ENCODE results near the gene COMT.
A peak's percentile ranks its signal among the peaks of the same experiment; 100 is the strongest.

COMT gene

DNA sequence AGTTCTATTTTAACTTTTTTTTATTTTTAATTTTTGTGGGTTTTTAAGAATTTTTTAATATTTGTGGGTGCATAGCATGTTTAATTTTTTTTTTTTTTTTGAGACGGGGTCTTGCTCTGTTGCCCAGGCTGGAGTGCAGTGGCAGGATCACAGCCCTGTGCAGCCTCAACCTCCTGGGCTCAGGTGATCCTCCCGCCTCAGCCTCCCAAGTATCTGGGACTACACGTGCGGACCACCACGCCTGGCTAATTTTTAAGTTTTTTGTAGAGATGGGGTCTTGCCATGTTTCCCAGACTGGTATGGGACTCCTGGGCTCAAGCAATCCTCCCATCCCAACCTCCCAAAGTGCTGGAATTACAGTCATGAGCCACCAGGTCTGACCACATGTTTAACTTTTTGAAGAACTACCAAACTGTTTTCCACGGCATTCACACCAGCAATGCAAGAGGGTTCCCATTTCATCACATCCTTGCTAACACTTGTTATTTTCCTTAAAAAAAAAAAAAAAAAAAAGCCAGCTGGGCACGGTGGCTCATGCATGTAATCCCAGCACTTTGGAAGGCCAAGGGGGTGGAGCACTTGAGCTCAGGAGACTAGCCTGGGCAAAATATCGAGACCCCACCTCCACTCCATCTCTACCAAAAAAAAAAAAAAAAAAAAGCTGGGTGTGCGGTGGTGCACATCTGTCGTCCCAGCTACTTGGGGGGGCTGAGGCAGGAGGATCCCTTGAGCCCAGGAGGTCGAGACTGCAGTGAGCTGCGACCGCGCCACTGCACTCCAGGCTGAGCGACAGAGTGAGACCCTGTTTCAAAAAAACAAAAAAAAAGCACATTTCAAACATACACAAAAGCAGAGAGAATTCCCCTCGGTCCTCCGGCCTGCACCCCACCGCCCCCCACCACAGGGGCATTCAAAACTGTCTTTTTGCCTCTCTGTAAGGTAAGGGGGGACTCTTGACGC is 16.8 kb downstream of the COMT start:
- DNase-seq (ENCODE audit: low read depth), result no peak

DNA sequence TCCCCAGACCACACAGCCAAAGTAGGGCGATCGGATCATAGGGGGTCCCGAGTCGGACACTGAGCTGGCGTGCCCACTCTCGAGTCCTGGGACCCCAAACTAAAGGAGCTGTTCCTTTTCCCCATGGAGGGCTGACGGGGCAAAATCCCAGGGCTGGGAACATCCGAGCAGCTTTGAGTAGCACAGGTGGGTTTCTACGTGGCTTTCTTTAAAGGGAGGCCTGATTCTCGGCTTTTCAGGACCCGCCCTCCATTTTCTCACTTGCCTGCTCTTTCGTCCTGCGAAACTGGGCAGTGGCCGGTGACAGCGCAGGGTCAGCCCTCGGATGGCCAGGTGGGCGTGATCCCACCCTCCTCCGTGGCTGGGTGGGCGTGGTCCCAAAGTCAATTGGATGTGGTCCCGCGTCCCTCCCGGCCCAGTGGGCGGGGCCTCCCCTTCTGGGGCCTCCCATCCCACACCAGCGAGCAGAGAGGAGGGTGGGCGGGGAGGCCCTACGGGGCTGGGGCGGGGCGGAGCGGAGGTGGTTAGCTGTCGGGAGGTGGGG is 17.5 kb downstream of the COMT start:
- no peak for DNase-seq (ENCODE audit: low read depth)

DNA sequence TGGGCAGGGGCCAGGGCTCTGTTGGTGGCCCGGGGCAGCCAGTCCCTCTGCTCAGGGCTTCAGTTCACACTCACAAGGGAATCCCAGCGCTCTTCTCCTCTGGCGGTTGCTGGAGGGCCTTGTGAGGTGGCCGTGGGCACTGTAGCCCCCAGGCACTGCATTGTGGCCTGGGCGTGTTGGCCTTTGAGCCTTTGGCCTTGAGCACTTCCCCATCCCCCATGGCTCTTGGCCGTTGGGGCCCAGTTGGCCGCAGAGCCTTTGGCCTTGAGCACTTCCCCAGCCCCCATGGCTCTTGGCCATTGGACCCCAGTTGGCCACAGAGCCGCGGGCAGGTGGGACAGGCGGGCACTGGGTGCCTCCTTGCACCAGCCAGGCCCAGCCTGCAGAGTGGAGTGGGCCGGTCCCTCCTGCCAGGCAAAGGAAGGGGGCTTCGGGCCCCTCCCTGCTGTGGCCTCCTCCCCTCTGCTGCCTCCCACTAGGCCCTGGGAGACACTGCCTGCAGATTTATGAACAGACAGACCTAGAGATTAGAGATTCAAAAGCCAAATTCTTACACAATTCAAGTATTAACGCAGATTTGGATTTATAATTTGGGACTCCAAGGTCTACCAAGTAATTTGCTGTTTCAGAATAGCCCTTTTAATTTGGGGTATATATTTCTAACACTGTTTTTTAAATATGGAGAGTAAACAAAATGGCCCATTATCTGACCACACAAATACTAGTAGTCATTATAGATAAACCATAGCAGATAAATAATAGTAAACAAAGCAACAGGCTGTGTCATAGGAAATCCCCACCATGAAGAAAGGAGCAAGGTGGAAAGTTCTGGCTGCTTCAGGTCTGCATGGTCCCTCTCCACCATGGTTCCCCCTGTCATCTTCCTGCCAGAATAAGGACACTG is 18.3 kb downstream of the COMT start:
- no peak for DNase-seq (ENCODE audit: low read depth)

DNA sequence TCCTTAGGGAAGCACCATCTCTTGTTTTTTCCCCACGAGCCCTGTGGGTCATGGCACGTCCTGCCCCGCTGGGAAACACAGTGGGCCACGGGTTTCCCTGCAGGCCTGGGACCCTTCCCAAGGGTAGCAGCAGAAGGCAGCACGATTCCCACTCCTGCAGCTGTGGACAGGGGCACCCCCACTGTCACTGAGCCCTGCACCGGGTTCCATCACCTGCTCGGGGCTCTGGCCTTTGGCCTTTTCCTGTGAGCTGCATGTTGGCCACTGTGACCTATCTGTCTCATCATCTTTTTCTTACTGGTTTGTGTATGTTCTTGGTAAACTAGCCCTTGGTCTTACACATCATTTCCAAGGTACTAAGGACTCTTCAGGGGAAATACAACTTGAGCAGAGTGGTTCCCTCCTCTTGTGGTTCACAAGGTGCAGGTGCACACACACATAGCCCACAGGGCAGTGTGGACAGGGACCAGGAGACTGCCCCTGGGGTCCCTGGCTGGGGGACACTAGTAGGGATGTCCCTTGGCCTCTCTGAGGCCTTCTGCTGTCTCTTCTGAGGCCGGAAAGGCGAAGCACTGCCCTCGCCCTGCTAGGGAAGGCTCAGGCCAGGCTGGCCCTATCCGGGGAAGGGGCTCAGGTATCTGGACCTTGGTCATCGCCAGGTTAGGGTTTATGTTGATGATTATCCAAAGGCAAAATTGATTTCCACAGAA is 19.1 kb downstream of the COMT start:
- DNase-seq (ENCODE audit: low read depth), result no peak

DNA sequence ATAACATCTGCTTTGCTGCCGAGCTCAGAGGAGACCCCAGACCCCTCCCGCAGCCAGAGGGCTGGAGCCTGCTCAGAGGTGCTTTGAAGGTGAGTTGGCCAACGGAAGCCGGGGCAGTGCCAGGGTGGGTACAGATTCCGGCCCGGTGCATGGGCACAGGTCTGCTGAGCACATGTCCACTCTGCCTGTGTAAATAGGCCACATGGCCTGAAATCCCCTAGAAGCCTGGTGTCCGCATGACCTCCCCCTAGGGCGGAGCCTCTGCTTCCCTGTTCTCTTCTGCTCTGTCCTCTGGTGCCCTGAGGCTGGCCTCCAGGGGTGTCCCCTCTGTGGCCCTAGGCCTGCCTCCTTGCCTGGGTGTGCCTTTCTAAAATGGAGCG is 19.6 kb downstream of the COMT start:
- no peak for DNase-seq (ENCODE audit: low read depth)

DNA sequence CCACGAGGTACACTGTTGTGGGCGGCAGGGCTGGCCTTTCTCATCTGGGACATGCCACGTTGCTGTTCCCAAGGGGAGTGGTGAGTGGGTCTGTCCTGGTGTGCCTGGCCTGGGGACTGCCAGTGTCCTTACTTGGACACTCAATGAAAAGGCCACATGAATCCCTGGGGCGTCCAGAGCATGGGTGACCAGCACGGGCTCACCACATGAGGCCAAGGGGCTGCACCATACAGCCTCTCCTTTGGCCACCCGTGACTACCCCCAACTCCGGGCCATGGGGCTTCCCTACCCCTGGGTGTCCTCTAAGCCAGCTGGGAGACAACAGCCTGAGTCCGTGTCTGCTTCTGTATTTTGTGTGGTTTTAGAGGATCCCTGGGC is 20.3 kb downstream of the COMT start:
- no peak for DNase-seq (ENCODE audit: low read depth)

DNA sequence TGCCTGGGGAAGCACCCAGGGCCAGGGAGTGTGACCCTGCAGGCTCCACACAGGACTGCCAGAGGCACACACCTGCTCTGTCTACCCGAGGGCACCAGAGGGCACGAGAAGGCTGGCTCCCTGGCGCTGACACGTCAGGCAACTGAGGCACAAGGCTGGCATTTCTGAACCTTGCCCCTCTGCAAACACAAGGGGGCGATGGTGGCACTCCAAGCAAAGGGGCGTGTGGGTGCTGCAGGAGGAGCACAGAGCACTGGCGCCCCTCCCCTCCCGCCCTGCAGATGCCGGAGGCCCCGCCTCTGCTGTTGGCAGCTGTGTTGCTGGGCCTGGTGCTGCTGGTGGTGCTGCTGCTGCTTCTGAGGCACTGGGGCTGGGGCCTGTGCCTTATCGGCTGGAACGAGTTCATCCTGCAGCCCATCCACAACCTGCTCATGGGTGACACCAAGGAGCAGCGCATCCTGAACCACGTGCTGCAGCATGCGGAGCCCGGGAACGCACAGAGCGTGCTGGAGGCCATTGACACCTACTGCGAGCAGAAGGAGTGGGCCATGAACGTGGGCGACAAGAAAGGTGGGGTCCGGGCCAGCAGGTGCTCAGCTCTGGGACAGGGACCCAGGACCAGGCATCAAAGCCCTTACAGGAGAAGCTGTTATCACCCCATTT is 20.8 kb downstream of the COMT start:
- peak; percentile 27 for DNase-seq (ENCODE audit: low read depth)

DNA sequence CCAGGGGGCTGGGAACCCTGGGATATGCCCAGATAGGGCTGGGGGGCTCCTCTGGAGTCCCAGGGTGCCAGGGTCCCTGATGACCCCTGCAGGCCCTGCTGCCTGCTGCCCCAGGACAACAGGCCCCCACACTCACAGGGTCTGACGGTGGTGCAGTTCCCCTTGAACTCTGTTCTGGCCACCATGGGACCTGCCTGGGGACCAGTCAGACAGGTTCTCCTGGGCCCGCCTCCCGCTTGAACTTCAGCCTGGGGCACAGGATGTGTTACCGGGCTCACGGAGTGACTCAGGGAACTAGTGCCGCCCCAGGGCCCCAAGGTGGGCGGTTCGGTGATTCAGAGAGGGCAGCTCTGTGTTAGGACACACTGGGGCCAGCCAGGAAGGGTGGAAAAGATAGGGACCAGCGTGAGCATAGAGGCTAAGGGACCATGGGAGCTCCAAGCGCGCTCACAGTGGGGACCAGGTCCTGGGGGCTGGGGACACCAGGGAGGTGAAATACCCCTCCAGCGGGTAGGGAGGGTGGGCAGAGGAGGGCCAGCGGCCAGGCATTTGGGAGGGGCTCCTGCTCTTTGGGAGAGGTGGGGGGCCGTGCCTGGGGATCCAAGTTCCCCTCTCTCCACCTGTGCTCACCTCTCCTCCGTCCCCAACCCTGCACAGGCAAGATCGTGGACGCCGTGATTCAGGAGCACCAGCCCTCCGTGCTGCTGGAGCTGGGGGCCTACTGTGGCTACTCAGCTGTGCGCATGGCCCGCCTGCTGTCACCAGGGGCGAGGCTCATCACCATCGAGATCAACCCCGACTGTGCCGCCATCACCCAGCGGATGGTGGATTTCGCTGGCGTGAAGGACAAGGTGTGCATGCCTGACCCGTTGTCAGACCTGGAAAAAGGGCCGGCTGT is 21.6 kb downstream of the COMT start:
- no peak for DNase-seq (ENCODE audit: low read depth)

DNA sequence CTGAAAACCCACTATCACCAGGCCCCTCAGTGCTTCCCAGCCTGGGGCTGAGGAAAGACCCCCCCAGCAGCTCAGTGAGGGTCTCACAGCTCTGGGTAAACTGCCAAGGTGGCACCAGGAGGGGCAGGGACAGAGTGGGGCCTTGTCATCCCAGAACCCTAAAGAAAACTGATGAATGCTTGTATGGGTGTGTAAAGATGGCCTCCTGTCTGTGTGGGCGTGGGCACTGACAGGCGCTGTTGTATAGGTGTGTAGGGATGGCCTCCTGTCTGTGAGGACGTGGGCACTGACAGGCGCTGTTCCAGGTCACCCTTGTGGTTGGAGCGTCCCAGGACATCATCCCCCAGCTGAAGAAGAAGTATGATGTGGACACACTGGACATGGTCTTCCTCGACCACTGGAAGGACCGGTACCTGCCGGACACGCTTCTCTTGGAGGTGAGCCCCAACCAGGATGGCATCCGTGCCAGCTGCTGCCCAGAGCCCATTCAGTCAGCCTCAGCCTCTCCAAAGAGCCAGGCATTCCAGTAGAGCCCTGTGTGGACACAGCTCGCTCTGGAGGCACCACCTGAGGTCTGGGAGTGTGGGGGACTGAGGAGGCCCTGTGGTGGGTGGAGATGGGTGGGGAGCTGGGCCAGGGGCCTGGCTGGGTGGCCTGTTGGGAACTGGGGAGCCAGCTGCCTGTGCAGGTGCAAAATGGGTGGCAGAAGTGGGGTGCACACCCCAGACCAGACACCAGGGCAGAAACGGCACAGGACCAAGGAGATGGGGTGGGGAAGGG is 22.5 kb downstream of the COMT start:
- no peak for DNase-seq (ENCODE audit: low read depth)

DNA sequence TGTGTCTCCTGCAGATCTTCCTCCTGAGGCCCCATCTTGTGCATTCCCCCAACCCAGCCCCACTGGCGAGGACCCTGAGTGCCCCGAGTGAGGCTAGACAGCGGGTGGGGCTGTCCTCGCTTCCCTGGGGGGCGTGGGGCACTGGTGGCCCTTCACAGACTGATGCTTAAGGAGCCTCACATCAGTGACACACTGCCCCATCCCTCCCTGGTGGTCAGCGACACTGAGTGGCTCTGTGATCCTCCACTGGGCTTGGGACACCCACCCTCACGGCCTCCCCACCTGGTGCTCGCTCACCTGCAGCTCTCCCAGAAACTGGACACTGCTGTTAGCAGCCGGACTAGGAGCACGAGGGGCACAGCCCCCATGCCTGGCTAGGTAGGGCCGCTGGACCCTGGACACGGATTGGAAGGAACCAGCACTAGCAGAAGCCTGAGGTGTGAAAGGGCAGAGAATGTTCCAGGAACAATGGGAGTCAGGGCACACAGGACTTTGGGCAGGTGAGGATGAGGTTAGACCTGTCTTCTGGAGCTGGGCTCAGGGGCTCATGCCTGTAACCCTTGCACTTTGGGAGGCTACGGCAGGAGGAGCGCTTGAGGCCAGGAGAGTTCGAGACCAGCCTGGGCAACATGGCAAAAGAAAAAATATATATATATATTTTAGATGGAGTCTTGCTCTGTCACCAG is 23.3 kb downstream of the COMT start:
- no peak for DNase-seq (ENCODE audit: low read depth)

DNA sequence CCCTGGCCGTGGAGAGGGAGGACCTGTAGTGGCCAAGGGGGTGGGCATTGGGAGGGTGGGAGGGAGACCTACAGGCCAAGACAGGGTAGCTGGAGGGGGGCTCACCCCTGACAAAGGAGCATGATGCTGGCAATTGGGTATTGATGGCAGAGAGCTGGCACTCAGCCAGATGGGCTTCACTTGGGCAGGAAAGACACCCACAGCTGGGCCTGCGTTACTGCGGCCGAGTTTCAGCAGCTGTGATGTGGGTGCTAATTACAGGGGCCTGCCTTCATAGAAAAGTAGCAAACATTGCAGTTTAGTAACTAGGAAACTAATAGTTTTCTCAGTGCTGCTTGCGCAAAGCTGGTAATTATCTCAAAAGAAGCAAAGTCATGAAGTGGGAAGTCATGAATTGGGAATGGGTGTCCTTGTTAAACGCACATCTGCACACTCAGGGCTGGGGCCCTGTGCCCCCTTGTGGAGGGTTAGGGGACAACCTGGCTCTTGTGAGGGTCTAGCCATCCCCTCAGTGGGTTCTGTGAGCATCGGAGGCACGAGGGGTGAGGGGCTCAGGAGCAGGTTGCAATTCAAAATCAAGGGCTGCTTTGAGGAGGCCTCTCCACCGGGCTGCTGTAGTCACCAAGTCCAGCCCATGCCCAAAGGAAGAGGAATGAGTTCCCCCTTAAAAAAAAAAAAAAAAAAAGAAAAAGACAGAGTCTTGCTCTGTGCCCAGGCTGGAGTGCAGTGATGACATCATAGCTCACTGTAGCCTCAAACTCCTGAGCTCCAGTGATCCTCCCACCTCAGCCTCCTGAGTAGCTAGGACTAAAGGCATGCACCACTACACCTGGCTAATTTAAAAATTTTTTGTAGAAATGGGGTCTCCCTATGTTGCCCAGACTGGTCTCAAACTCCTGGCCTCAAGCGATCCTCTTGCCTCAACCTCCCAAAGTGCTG is 24.5 kb downstream of the COMT start:
- DNase-seq (ENCODE audit: low read depth), result no peak

DNA sequence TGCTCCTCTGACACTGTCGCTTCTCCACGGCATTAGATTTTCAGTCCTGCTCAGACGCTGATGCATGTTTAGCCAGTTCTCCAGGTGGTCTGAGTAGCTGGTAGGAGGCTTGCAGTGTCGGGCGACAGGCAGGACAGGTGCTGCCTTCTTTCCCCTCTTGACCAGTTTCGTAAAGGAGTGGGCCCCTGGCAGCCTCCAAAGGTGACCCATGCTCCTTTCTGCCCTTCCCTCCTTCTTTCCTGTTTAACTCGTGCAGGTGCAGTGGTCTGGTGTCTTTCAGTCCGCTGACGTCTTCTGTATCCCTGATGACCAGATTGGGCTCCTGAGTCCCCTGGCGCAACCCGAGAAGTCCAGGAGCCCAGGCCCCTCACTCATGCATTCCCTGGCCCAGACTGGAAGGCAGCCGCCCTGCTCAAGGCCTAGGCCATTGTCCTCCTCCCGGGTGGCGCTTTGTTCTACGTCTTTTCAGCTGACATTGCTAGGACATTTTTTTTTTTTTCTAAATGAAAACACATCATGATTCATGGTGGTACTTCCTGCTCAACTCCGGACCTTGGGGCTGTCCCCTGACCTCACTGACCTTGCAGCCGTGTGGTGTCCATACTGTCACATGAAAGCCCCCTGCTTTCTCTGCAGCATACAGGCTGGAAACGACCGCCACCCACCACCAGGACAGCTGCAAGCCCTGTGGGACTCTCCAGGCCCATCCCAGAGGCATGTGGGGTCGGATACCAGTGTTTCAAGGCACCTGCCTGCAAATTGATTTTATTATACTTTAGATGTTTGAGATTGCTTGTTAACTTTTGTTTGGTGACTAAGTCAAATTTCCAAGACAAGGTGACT is 25.6 kb downstream of the COMT start:
- DNase-seq (ENCODE audit: low read depth), result no peak

DNA sequence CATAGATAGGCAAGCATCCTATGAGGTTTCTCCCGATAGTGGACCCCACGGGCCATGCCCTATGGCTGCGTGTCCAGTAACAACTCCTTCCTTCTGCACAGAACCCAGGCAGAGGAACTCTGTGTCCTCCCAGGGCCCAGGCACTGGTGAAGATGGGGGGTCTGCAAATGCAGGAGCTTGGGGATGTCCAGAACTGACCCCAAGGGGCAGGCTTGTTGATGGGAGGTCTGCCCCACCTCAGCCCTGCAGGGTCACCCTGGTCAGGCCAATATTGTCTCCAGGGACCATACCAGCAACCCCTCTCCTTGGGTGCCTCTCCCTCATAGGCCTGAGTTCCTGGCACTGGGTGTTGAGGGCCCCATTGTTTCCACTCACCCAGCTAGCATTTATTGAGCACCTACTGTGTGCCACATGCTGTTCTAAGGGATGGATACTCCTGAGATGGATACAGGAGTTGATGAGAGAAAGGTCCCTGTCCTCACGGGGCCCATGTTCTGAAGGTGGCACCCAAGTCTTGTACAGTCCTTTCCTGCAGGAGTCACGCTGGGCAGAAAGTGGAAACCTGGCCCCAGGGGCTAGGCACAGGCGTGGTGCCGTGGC is 26.4 kb downstream of the COMT start:
- no peak for DNase-seq (ENCODE audit: low read depth)

DNA sequence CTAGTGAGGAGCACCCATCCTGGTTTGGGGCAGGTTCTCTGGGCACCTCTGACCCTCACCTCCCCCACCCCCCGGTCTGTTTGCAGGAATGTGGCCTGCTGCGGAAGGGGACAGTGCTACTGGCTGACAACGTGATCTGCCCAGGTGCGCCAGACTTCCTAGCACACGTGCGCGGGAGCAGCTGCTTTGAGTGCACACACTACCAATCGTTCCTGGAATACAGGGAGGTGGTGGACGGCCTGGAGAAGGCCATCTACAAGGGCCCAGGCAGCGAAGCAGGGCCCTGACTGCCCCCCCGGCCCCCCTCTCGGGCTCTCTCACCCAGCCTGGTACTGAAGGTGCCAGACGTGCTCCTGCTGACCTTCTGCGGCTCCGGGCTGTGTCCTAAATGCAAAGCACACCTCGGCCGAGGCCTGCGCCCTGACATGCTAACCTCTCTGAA is 26.9 kb downstream of the COMT start:
- DNase-seq (ENCODE audit: low read depth), result no peak

DNA sequence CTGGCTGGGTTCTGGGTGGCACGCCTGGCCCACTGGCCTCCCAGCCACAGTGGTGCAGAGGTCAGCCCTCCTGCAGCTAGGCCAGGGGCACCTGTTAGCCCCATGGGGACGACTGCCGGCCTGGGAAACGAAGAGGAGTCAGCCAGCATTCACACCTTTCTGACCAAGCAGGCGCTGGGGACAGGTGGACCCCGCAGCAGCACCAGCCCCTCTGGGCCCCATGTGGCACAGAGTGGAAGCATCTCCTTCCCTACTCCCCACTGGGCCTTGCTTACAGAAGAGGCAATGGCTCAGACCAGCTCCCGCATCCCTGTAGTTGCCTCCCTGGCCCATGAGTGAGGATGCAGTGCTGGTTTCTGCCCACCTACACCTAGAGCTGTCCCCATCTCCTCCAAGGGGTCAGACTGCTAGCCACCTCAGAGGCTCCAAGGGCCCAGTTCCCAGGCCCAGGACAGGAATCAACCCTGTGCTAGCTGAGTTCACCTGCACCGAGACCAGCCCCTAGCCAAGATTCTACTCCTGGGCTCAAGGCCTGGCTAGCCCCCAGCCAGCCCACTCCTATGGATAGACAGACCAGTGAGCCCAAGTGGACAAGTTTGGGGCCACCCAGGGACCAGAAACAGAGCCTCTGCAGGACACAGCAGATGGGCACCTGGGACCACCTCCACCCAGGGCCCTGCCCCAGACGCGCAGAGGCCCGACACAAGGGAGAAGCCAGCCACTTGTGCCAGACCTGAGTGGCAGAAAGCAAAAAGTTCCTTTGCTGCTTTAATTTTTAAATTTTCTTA is 27.8 kb downstream of the COMT start:
- no peak for DNase-seq (ENCODE audit: low read depth)

DNA sequence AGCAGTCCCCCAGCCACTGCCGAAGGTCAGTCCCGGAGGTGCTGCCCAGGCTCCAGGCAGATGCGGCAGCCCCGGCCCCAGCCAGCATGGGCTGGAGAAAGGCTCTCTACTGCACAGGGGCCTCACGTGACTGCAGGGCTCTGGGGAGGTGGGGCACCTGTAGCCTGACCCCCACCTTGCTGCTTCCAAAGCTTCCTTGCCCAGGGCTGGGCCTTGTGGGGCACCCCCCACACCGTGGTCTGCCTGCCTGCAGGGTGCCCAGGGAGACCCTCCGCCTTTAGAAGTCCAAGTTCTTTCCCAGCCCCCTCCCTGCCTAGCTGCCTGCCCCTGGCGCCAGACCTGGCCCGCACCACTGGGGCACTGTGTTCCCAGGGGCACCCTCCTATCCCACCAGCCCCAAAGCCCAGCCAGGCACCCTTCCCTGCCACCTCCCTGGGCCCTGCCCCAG is 28.5 kb downstream of the COMT start:
- no peak for DNase-seq (ENCODE audit: low read depth)

Measured in activated T-helper 1 cell treated with Interleukin-2 at 50 U/mL for 16 hours (primary cell).